IPS-11a (cell line): ENCODE results near the gene PTPRG.

Experiments used
- H3K4me3 ChIP-seq: one replicate; pipeline ENCODE4 v1.5.1; 2013; ENCODE audit warnings: low read depth, low read length, control low read depth

PTPRG gene

GRCh38 chr3:61582846-61583245 lies 21.5 kb downstream of the PTPRG start:
- no peak overlapping the region for H3K4me3 ChIP-seq

- no peak overlapping the region for H3K4me3 ChIP-seq
Measured at GRCh38 chr3:61583890-61584875, 22.8 kb downstream of the PTPRG start.

DNA sequence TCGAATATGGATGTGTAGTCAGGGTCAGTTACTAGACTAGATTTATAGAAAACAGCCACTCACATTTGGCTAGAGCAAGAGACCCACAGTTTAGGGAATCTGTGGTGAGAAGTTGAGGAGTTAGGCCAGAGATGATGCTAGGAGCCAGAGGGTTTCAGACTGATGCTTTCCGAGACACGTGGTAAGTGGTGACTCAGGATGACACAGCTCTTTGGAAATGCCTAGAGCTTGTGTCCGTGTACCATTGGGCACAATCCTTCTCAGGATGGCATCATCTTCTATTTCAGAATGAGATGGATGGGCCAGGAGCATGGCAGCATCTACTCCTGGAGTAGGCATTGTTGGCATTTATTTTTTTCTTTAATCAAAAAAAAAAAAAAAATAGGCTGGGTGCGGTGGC lies 28.5 kb downstream of the PTPRG start:
- H3K4me3 ChIP-seq, result no peak overlapping the region

DNA sequence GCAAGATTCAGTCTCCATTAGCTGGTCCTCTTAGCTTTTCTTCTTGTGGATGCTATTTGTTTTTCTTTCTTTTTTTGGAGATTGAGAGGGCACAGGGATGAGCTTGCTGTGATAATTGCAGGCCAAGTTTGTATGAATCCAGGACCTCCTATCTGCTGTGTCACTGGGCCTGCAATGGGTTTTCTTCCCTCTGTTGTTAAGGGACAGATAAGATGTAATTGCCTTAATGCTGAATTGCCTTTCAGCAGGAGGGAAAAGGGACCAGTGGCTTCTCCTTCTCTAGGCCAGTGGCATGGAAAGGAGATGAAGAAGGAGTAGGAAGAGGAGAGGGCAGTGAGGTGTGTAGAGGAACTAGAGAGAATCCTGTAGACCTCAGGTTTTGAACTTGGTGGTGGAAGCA lies 29.9 kb downstream of the PTPRG start:
- H3K4me3 ChIP-seq, result no peak overlapping the region

DNA sequence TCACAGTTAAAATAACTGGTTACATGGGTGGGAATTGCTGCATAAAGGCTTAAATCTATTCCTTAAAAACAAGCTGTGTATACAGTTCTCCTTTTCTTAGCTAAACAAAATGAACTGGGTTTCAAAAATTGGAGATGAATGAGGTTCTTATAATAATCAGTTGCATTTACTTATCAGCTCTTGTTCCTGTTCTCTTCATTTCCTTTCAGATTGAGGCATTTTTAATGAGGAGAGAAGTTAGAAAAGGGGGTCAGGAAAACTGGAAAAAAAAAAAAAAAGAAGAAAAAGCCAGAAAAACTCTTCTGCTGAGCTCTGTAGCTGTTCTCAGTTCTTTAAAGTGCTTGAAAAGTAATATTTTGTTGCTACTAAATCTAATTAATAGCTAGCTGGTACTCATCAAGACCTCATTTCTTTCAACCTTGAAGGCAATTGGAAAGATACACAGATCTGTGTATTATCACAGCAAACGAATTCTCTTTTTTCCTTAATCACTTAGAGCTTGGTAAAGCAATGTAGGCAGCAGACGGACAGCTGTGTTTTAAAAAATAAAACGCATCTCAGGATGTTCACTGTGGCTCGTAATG lies 32.2 kb downstream of the PTPRG start:
- H3K4me3 ChIP-seq, result no peak overlapping the region

- no peak overlapping the region for H3K4me3 ChIP-seq
Measured at GRCh38 chr3:61594144-61594963, 33.0 kb downstream of the PTPRG start.

DNA sequence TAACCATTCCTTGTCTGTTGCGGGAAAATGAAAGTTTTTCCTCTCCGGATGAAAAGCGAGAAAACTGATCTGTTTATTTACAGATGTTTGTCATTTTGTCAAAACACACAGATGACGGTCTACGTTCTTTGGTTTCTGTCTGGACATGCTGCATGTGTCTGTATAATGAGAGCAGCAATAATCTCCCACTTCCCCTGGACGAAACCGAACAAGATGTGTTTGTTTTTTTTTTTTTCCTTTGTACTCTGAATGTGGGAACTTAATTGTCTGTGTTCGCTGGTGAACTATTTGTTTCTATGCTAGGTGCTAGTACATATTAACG lies 33.6 kb downstream of the PTPRG start:
- no peak overlapping the region for H3K4me3 ChIP-seq

- H3K4me3 ChIP-seq, result no peak overlapping the region
Measured at GRCh38 chr3:61595288-61595687, 33.9 kb downstream of the PTPRG start.

DNA sequence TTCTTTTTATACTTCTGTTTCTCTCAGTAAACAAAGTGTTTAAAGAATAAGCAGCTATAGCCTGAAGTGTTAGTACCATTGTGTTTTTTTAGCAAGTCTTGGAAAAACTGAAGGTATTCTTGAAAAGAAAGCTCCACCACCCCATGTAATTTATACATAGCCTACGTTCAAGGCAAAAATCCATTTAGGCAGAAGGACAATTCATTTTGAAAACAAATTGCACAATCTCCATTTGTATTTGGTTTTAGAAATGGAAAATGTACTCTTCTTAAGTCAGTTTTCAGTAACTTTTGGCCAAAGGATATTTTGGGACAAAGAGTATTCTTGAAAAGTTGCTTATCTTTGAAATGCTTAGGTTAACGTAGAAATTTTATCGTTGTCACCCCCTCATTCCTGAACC lies 34.5 kb downstream of the PTPRG start:
- H3K4me3 ChIP-seq, result no peak overlapping the region

DNA sequence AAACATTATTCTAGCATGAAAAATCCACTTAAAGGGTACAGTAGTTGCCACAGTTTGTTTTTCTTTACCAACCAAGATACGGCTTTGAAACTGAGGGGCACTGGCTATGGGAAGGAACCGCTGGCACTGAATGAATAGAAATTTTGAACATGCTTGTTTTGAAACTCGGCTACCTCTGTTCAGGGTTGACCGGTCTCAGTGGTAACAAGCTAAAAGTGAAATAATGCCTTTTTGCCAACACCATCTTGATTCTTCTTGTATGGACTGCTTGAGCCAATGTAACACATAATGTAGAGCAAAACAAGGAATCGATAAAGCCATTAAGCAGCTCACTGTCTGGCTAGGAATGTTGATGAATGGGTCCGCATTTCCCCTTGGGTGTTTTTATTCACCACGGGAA lies 36.5 kb downstream of the PTPRG start:
- H3K4me3 ChIP-seq, result no peak overlapping the region

GRCh38 chr3:61600195-61600594 lies 38.8 kb downstream of the PTPRG start:
- no peak overlapping the region for H3K4me3 ChIP-seq

DNA sequence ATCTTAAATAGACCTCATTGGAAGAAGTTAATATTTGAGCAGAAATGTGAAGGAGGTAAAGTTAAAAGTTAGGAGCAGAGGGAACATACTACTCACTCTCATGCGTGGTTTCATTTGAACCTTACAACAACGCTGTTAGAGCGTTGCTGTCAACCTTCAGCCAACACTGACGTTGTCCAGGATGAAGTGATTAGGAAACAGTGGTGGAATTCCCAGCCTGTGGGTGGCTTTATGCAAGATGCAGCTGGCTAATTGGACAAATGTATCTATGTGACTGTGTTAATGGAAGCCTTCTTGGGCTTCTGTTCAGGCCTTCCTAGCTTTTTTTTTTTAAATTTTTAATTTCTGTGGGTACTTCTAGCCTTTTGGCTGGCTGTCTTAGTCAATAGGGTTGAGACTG lies 40.5 kb downstream of the PTPRG start:
- H3K4me3 ChIP-seq, result no peak overlapping the region

DNA sequence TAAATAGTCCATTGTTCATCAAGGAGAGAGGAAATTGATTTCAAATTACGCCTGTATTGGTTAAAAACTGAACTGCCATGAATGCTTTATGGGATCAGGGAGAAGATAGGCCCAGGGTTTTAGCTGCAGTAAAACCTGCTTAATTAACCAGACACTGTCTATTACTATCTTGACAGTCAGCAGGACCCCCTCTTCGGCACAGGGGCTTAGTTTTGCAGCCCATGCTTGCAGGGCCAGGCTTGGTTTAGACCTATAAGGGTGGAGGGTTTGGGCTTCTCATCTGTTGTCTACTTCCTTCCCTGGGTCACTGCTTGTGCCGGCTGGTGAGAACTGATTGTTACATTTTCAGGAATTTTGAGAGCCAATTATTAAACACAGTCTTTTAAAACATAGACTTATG lies 41.1 kb downstream of the PTPRG start:
- no peak overlapping the region for H3K4me3 ChIP-seq

GRCh38 chr3:61605589-61606175 lies 44.3 kb downstream of the PTPRG start:
- H3K4me3 ChIP-seq, result no peak overlapping the region

GRCh38 chr3:61606196-61606595 lies 44.8 kb downstream of the PTPRG start:
- H3K4me3 ChIP-seq, result no peak overlapping the region

DNA sequence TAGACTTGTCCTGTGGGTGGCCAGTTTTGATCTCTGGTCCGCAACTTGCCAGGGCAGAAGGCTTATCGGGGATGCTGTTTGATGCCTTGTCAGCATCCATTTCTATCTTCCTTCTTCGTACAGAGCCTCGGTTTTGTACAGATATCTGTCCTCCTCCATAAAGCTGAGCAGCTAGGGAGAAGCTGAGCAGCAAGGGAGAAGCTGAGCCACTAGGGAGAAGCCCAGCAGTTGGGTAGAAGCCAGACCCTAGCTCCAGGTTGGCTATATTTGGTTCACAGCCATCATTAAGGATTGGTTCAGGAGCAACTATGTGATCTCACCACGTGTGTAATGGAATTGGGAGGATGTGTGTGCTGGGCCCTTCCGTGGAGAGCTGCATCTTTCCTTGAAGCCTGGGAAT lies 46.7 kb downstream of the PTPRG start:
- no peak overlapping the region for H3K4me3 ChIP-seq

GRCh38 chr3:61608711-61609110 lies 47.3 kb downstream of the PTPRG start:
- no peak overlapping the region for H3K4me3 ChIP-seq

- no peak overlapping the region for H3K4me3 ChIP-seq
Measured at GRCh38 chr3:61610316-61610715, 48.9 kb downstream of the PTPRG start.

- no peak overlapping the region for H3K4me3 ChIP-seq
Measured at GRCh38 chr3:61612211-61613194, 51.1 kb downstream of the PTPRG start.

- H3K4me3 ChIP-seq, result no peak overlapping the region
Measured at GRCh38 chr3:61613666-61614065, 52.3 kb downstream of the PTPRG start.
